OCI-LY3 (cell line): Measurements from ENCODE around the gene UGT1A10.

ENCODE experiments used
- CTCF ChIP-seq: fragments of 200-600, 300-600 bp; sonication (generic); IDR thresholded peaks from 2 replicates; pipeline ENCODE4 v1.5.1; 2014; ENCODE audit warnings: antibody characterized with exemption, low read length, low read depth
- EZH2phosphoT487 ChIP-seq: fragments of 200-600 bp; shearing (Covaris generic); IDR thresholded peaks from 2 replicates; pipeline ENCODE4 v1.6.1; 2018; ENCODE audit warnings: antibody characterized with exemption, mixed run types, low read depth

- no peak for TF ChIP-seq CTCF
- no peak for TF ChIP-seq EZH2phosphoT487
These were observed 82.3 kb downstream of the UGT1A10 start, which contains the start of gene UGT1A4 for GRCh38 chr2:233718552-233718951.
